HG03060 (cell line): ENCODE results near the gene MAML2.
"Not testable (repeated sequence)": the region's sequence is repeated elsewhere in the genome, so short reads cannot be mapped to it uniquely, and the experiment has no call there.

ENCODE experiments used
- ATAC-seq: cut with Tn5 transposase; IDR thresholded peaks from one replicate; pipeline ENCODE4 v1.9.1; 2021; ENCODE audit warnings: low read depth, moderate number of reproducible peaks; ENCODE audit not compliant: unreplicated experiment

MAML2 gene

GRCh38 chr11:96194581-96195374 lies 148.2 kb downstream of the MAML2 start:
- ATAC-seq: no peak

GRCh38 chr11:96193745-96194443 lies 149.1 kb downstream of the MAML2 start:
- no peak for ATAC-seq

- no peak for ATAC-seq
These were observed 151.2 kb downstream of the MAML2 start for GRCh38 chr11:96191752-96192151.

GRCh38 chr11:96189351-96189750 lies 153.6 kb downstream of the MAML2 start:
- peak; percentile 23 for ATAC-seq

GRCh38 chr11:96188243-96189006 lies 154.6 kb downstream of the MAML2 start:
- peak; percentile 37 for ATAC-seq

- no peak for ATAC-seq
These were observed 155.2 kb downstream of the MAML2 start for GRCh38 chr11:96187822-96188221.

- no peak for ATAC-seq
These were observed 156.2 kb downstream of the MAML2 start for GRCh38 chr11:96186806-96187205.

- peak; percentile 50 for ATAC-seq
These were observed 157.7 kb downstream of the MAML2 start for GRCh38 chr11:96185220-96185768.

- ATAC-seq: not testable (repeated sequence)
These were observed 162.1 kb downstream of the MAML2 start for GRCh38 chr11:96180937-96181336.

- ATAC-seq: no peak
These were observed 162.7 kb downstream of the MAML2 start for GRCh38 chr11:96180341-96180740.

GRCh38 chr11:96179905-96180304 lies 163.1 kb downstream of the MAML2 start:
- ATAC-seq: no peak

- no peak for ATAC-seq
These were observed 164.1 kb downstream of the MAML2 start for GRCh38 chr11:96178887-96179279.

GRCh38 chr11:96178049-96178886 lies 164.7 kb downstream of the MAML2 start:
- no peak for ATAC-seq

- no peak for ATAC-seq
These were observed 165.8 kb downstream of the MAML2 start for GRCh38 chr11:96177146-96177545.

GRCh38 chr11:96173906-96174305 lies 169.1 kb downstream of the MAML2 start:
- ATAC-seq: no peak

- ATAC-seq: no peak
These were observed 169.6 kb downstream of the MAML2 start for GRCh38 chr11:96173422-96173821.

- ATAC-seq: no peak
These were observed 170.4 kb downstream of the MAML2 start for GRCh38 chr11:96172604-96173003.

- ATAC-seq: no peak
These were observed 173.7 kb downstream of the MAML2 start for GRCh38 chr11:96169250-96169649.

- no peak for ATAC-seq
These were observed 174.4 kb downstream of the MAML2 start for GRCh38 chr11:96168623-96169022.

- ATAC-seq: no peak
These were observed 175.2 kb downstream of the MAML2 start for GRCh38 chr11:96167787-96168186.
